Neural cell (in vitro differentiated cells): ENCODE data around the gene SYT1. TPM values are rescaled to one million over a fixed set of nuclear protein-coding genes. Genes with fewer than 3 reads are reported as not detected.

Experiments
- H2AFZ ChIP-seq: fragments of 200-600, 300-800 bp; sonication (generic), shearing (Covaris generic); 2 replicates; pipeline ENCODE4 v1.6.0; 2014; ENCODE audit warnings: low read depth, mild to moderate bottlenecking, antibody characterized with exemption, low read length, moderate library complexity
- H3F3A ChIP-seq: fragments of 200-600 bp; shearing (Covaris generic); 2 replicates; pipeline ENCODE4 v1.6.1; 2016; ENCODE audit warnings: mild to moderate bottlenecking, moderate library complexity, mixed read lengths, antibody characterized with exemption, low read length; ENCODE audit not compliant: insufficient read depth, poor library complexity, severe bottlenecking
- H3K27ac ChIP-seq: fragments of 200-600, 300-800 bp; sonication (generic), shearing (Covaris generic); 2 replicates; pipeline ENCODE4 v1.5.1; 2014; ENCODE audit warnings: mild to moderate bottlenecking, low read length, moderate library complexity
- H3K27me3 ChIP-seq: fragments of 300-800, 200-600 bp; sonication (generic), shearing (Covaris generic); 2 replicates; pipeline ENCODE4 v1.6.0; 2014; ENCODE audit warnings: mild to moderate bottlenecking, low read depth, low read length, moderate library complexity; ENCODE audit not compliant: insufficient read depth
- H3K36me3 ChIP-seq: fragments of 300-800, 200-600 bp; sonication (generic), shearing (Covaris generic); 2 replicates; pipeline ENCODE4 v1.5.1; 2014; ENCODE audit warnings: mild to moderate bottlenecking, antibody characterized with exemption, low read length, moderate library complexity; ENCODE audit not compliant: insufficient read depth
- H3K4me2 ChIP-seq: fragments of 300-800, 200-600 bp; sonication (generic), shearing (Covaris generic); 2 replicates; pipeline ENCODE4 v1.6.0; 2014; ENCODE audit warnings: mild to moderate bottlenecking, low read length
- H3K4me3 ChIP-seq: fragments of 300-800, 200-600 bp; sonication (generic), shearing (Covaris generic); 2 replicates; pipeline ENCODE4 v1.5.1; 2014; ENCODE audit warnings: mild to moderate bottlenecking, low read length, moderate library complexity
- H3K79me2 ChIP-seq: fragments of 200-600 bp; shearing (Covaris generic); replicated peaks from 2 replicates; pipeline ENCODE4 v1.6.0; 2014; ENCODE audit warnings: mild to moderate bottlenecking, low read length, moderate library complexity; ENCODE audit not compliant: insufficient read depth
- H3K9ac ChIP-seq: fragments of 300-800, 200-600 bp; sonication (generic), shearing (Covaris generic); 2 replicates; pipeline ENCODE4 v1.6.1; 2016; ENCODE audit warnings: mild to moderate bottlenecking, low read length, mixed read lengths
- H3K9me2 ChIP-seq: fragments of 200-600 bp; shearing (Covaris generic); 2 replicates; pipeline ENCODE4 v1.6.1; 2016; ENCODE audit warnings: mild to moderate bottlenecking, low read length, mixed read lengths; ENCODE audit not compliant: insufficient read depth
- H3K9me3 ChIP-seq: fragments of 200-600, 300-800 bp; sonication (generic), shearing (Covaris generic); 2 replicates; pipeline ENCODE4 v1.6.1; 2016; ENCODE audit warnings: mild to moderate bottlenecking, mixed run types, low read length, moderate library complexity, mixed read lengths
- H4K20me1 ChIP-seq: fragments of 200-600 bp; shearing (Covaris generic); 2 replicates; pipeline ENCODE4 v1.6.1; 2016; ENCODE audit warnings: mild to moderate bottlenecking, mixed run types; ENCODE audit not compliant: insufficient read depth
- CTCF ChIP-seq: fragments of 450-650 bp; IDR thresholded peaks from 2 replicates; pipeline ENCODE4 v1.5.1; 2014; ENCODE audit warnings: antibody characterized with exemption, mild to moderate bottlenecking, moderate library complexity; ENCODE audit not compliant: poor library complexity, severe bottlenecking
- EP300 ChIP-seq: fragments of 450-650 bp; conservative IDR thresholded peaks from 2 replicates; pipeline ENCODE4 v1.6.1; 2014; ENCODE audit warnings: antibody characterized with exemption, mild to moderate bottlenecking, moderate library complexity; ENCODE audit not compliant: poor library complexity, severe bottlenecking
- EZH2 ChIP-seq: fragments of 200-600, 300-800 bp; shearing (Covaris generic), sonication (generic); IDR thresholded peaks from 2 replicates; pipeline ENCODE4 v1.6.1; 2014; ENCODE audit warnings: antibody characterized with exemption, low read length, borderline replicate concordance, mild to moderate bottlenecking; ENCODE audit not compliant: insufficient read depth, poor library complexity, severe bottlenecking
- MXI1 ChIP-seq: fragments of 450-650 bp; conservative IDR thresholded peaks from 2 replicates; pipeline ENCODE4 v1.6.1; 2014; ENCODE audit warnings: antibody characterized with exemption, mild to moderate bottlenecking; ENCODE audit not compliant: poor library complexity, severe bottlenecking
- POLR2AphosphoS5 ChIP-seq: IDR thresholded peaks from 2 replicates; pipeline ENCODE4 v1.6.1; 2012
- RAD21 ChIP-seq: fragments of 450-650 bp; conservative IDR thresholded peaks from 2 replicates; pipeline ENCODE4 v1.6.1; 2014; ENCODE audit warnings: antibody characterized with exemption, mild to moderate bottlenecking, moderate library complexity
- REST ChIP-seq: IDR thresholded peaks from 2 replicates; pipeline ENCODE4 v1.6.1; 2012; ENCODE audit warnings: borderline replicate concordance
- SMC3 ChIP-seq: fragments of 450-650 bp; conservative IDR thresholded peaks from 2 replicates; pipeline ENCODE4 v1.6.1; 2014; ENCODE audit warnings: antibody characterized with exemption, mild to moderate bottlenecking, moderate library complexity; ENCODE audit not compliant: poor library complexity
- TAF1 ChIP-seq: IDR thresholded peaks from 2 replicates; pipeline ENCODE4 v1.6.1; 2012; ENCODE audit warnings: low read depth
- polyA plus RNA-seq: library from polyadenylated mRNA; depleted of rRNA; stranded (reverse); fragments of >200 nt; gene quantifications from 2 replicates; pipeline ENCODE4 v1.2.3, GENCODE V29; 2014

The SYT1 gene
- polyA plus RNA-seq, 1 donor from 2014 or later = 103 TPM

- no peak overlapping the region for H3K9ac ChIP-seq
- H3K79me2 ChIP-seq = no peaks in the 10 kb centered on the region
- no peak overlapping the region for H2AFZ ChIP-seq
- peaks cover 4% of the 10 kb centered on the region for H3K36me3 ChIP-seq
- TF ChIP-seq EP300 (no peak), TAF1 (no peak), CTCF (no peak), MXI1 (no peak), SMC3 (no peak), REST (no peak), POLR2AphosphoS5 (no peak)
- no peaks in the 10 kb centered on the region for H3K9me2 ChIP-seq
- H4K20me1 ChIP-seq = no peaks in the 10 kb centered on the region
- no peak overlapping the region for H3K4me2 ChIP-seq
- no peak overlapping the region for H3K4me3 ChIP-seq
- H3F3A ChIP-seq = no peaks in the 10 kb centered on the region
- no peak overlapping the region for H3K27ac ChIP-seq
- no peaks in the 10 kb centered on the region for H3K9me3 ChIP-seq
- no peaks in the 10 kb centered on the region for H3K27me3 ChIP-seq
Observed at GRCh38 chr12:78994168-78994791, 129.7 kb downstream of the SYT1 start.

GRCh38 chr12:79000501-79000900 is 135.9 kb downstream of the SYT1 start:
- Histone ChIP-seq H3K79me2 (no peaks in the 10 kb centered on the region), H3K9ac (no peak overlapping the region), H3K27me3 (no peaks in the 10 kb centered on the region), H3K4me2 (no peak overlapping the region), H3K27ac (no peak overlapping the region), H3F3A (no peaks in the 10 kb centered on the region), H3K9me3 (no peaks in the 10 kb centered on the region), H3K9me2 (no peaks in the 10 kb centered on the region), H4K20me1 (no peaks in the 10 kb centered on the region), H3K4me3 (no peak overlapping the region), H2AFZ (no peak overlapping the region), H3K36me3 (no peaks in the 10 kb centered on the region)
- TF ChIP-seq POLR2AphosphoS5 (no peak), CTCF (no peak), RAD21 (no peak), EZH2 (no peak), MXI1 (no peak), EP300 (no peak), SMC3 (no peak), TAF1 (no peak), REST (no peak)
